Lower leg skin (tissue), 3 donors: ENCODE measurements around the gene CEACAM19.

ENCODE experiments used
- CTCF ChIP-seq, 3 donors: fragments of 450-650 bp; IDR thresholded peaks; one replicate each; pipeline ENCODE4 v1.5.1; 2016; ENCODE audit warnings: antibody characterized with exemption in 3 of 3, mild to moderate bottlenecking in 3 of 3, moderate library complexity in 2 of 3
- POLR2A ChIP-seq, 2 donors: fragments of 450-650 bp; IDR thresholded peaks; one replicate each; pipeline ENCODE4 v1.6.1; 2016 to 2017; ENCODE audit warnings: antibody characterized with exemption in 2 of 2, mild to moderate bottlenecking in 1 of 2, moderate library complexity in 1 of 2

- no peak for TF ChIP-seq POLR2A (IDR thresholded peaks at IDR 0.05)
- TF ChIP-seq CTCF (IDR thresholded peaks at IDR 0.05): no peak
These were observed 29.3 kb downstream of the CEACAM19 start for GRCh38 chr19:44700547-44700946.
